Fibroblast of skin of left quadriceps (primary cell): ENCODE measurements around the gene TNPO3.

Experiments used
- DNase-seq, 2 experiments: peaks; one replicate each; pipeline ENCODE4 v3.0.0-alpha.2; 2013; ENCODE audit warnings: low read depth in 2 of 2

Gene TNPO3

GRCh38 chr7:129054438-129055293 is at the start of gene TNPO3:
TNPO3 (minus strand) TSS chr7:129055111; CDS start chr7:129054770, 341 bp downstream.
- peak; percentile 77 to 80 for DNase-seq

GRCh38 chr7:129103561-129104324 is 48.8 kb upstream of the TNPO3 start:
- DNase-seq = no peak

GRCh38 chr7:129101746-129102145 is 46.8 kb upstream of the TNPO3 start:
- DNase-seq = no peak

- no peak for DNase-seq
Observed at GRCh38 chr7:129100827-129101166, 45.9 kb upstream of the TNPO3 start.

GRCh38 chr7:129098409-129099084 is 43.6 kb upstream of the TNPO3 start:
- no peak for DNase-seq

- no peak for DNase-seq
Observed at GRCh38 chr7:129095258-129095657, 40.3 kb upstream of the TNPO3 start.

- no peak for DNase-seq
Observed at GRCh38 chr7:129094501-129094900, 39.6 kb upstream of the TNPO3 start.

- no peak for DNase-seq
Observed at GRCh38 chr7:129093867-129094456, 39.1 kb upstream of the TNPO3 start.

- DNase-seq = peak; percentile 16 to 30
Observed at GRCh38 chr7:129091484-129092002, 36.6 kb upstream of the TNPO3 start.

GRCh38 chr7:129090300-129090907 is 35.5 kb upstream of the TNPO3 start:
- no peak for DNase-seq

GRCh38 chr7:129089521-129090212 is 34.8 kb upstream of the TNPO3 start:
- no peak for DNase-seq

GRCh38 chr7:129084801-129085551 is 30.1 kb upstream of the TNPO3 start:
- no peak for DNase-seq

- DNase-seq = no peak
Observed at GRCh38 chr7:129083525-129083924, 28.6 kb upstream of the TNPO3 start.

GRCh38 chr7:129078455-129078854 is 23.5 kb upstream of the TNPO3 start:
- no peak for DNase-seq

- no peak for DNase-seq
Observed at GRCh38 chr7:129076886-129077285, 22.0 kb upstream of the TNPO3 start.

- DNase-seq = no peak
Observed at GRCh38 chr7:129074994-129075393, 20.1 kb upstream of the TNPO3 start.

- DNase-seq = no peak
Observed at GRCh38 chr7:129074361-129074871, 19.5 kb upstream of the TNPO3 start.

- no peak for DNase-seq
Observed at GRCh38 chr7:129073738-129074137, 18.8 kb upstream of the TNPO3 start.

- no peak for DNase-seq
Observed at GRCh38 chr7:129073204-129073603, 18.3 kb upstream of the TNPO3 start.

- DNase-seq = no peak
Observed at GRCh38 chr7:129072479-129073011, 17.6 kb upstream of the TNPO3 start.
